Breast epithelium (tissue), 4 donors: ENCODE results near the gene GTF3C4. TPM values are rescaled to one million over a fixed set of nuclear protein-coding genes. Genes with fewer than 3 reads are reported as not detected.

Experiments
- DNase-seq, 2 donors: peaks; one replicate each; pipeline ENCODE4 v3.0.0-alpha.2; 2019; ENCODE audit warnings: low spot score in 2 of 2
- H3K27ac ChIP-seq, 2 donors: fragments of 200-600 bp; sonication (generic) in 1 of 2; one replicate each; pipeline ENCODE4 v1.5.1; 2016 to 2019; ENCODE audit warnings: mild to moderate bottlenecking in 1 of 2
- H3K27me3 ChIP-seq, 2 donors: fragments of 200-600 bp; sonication (generic) in 1 of 2; one replicate each; pipeline versions ENCODE4 v1.5.1 to v1.6.0; 2017 to 2019; ENCODE audit warnings: control low read depth in 1 of 2, mild to moderate bottlenecking in 1 of 2
- H3K36me3 ChIP-seq: fragments of 200-600 bp; one replicate; pipeline ENCODE4 v1.5.1; 2019
- H3K4me1 ChIP-seq, 2 donors: fragments of 200-600 bp; sonication (generic); one replicate each; pipeline ENCODE4 v1.5.1; 2016 to 2019; ENCODE audit warnings: control low read depth in 1 of 2
- H3K4me3 ChIP-seq, 3 donors: fragments of 200-600 bp; sonication (generic); 1 replicate in 2 of 3; 2 replicates in 1 of 3; pipeline ENCODE4 v1.5.1; 2016 to 2019; ENCODE audit warnings: mild to moderate bottlenecking in 3 of 3, moderate library complexity in 2 of 3
- H3K9me3 ChIP-seq, 2 donors: fragments of 200-600 bp; sonication (generic) in 1 of 2; one replicate each; pipeline ENCODE4 v1.5.1; 2016 to 2019; ENCODE audit warnings: control low read depth in 1 of 2
- POLR2A ChIP-seq: fragments of 450-650 bp; IDR thresholded peaks from one replicate; pipeline ENCODE4 v1.6.1; 2016; ENCODE audit warnings: antibody characterized with exemption, mild to moderate bottlenecking, moderate library complexity
- POLR2AphosphoS5 ChIP-seq, 3 donors: sonication (generic); formaldehyde crosslinking; IDR thresholded peaks; one replicate each; pipeline ENCODE4 v1.6.1; 2017; ENCODE audit warnings: antibody characterized with exemption in 3 of 3
- intact Hi-C: fragments of 100-400 bp; cut with DNase I; formaldehyde crosslinking; loops from one replicate; pipeline ENCODE4 v1.15.1; 2023; ENCODE audit warnings: low total_unique reads
- total RNA-seq, 3 donors: library from RNA; depleted of rRNA; stranded (reverse); fragments of >200 nt; gene quantifications; one replicate each; pipeline ENCODE4 v1.1.0, GENCODE V29; 2016
- TF ChIP-seq, protein P1 (sequence below), 3 donors: fragments of 450-650 bp; IDR thresholded peaks; one replicate each; pipeline ENCODE4 v1.5.1; 2016 to 2017; ENCODE audit warnings: antibody characterized with exemption in 3 of 3, mild to moderate bottlenecking in 3 of 3, moderate library complexity in 3 of 3

Gene GTF3C4
- total RNA-seq, 3 donors from 2014 or later: 9.3 to 19.6 (median 13.4) TPM

DNA sequence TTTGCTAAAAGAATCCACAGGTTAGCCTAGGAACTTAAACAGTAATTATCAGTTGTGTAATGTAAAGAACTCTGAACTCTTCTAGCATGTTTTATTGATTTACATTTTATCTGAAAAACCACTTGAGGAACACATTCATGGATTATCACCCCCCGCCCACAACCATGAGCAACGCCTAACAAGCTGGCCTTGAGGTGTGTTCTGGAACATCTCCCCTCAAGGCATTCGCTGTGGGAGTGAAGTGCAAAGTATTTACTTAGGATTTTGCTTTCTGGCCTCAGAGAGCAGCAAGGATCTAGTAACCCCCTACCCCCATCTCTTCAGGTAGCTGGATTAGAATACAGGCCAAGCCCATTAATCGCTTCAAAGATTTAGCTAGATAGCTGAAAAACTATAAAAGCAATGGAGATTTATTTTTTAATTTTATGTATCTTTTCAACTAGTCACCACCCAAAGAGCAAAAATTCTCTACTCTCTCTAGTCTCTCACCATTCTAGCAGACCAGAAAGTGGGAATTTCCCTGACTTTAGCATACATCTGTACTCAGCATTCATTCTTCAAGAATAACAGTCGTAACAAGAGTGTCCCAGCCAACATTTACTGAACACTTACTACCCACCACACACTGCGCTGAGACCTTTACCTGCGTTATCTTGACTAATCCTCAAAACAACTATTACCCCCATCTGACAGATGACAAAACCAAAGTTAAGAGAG, 37.7 kb upstream of the GTF3C4 start:
- Histone ChIP-seq H3K9me3 (no peaks in the 10 kb centered on the region), H3K27me3 (no peaks in the 10 kb centered on the region), H3K36me3 (peaks cover 17% of the 10 kb centered on the region), H3K4me3 (no peak overlapping the region), H3K27ac (no peak overlapping the region), H3K4me1 (no peaks in the 10 kb centered on the region)
- TF ChIP-seq, protein P1, sequence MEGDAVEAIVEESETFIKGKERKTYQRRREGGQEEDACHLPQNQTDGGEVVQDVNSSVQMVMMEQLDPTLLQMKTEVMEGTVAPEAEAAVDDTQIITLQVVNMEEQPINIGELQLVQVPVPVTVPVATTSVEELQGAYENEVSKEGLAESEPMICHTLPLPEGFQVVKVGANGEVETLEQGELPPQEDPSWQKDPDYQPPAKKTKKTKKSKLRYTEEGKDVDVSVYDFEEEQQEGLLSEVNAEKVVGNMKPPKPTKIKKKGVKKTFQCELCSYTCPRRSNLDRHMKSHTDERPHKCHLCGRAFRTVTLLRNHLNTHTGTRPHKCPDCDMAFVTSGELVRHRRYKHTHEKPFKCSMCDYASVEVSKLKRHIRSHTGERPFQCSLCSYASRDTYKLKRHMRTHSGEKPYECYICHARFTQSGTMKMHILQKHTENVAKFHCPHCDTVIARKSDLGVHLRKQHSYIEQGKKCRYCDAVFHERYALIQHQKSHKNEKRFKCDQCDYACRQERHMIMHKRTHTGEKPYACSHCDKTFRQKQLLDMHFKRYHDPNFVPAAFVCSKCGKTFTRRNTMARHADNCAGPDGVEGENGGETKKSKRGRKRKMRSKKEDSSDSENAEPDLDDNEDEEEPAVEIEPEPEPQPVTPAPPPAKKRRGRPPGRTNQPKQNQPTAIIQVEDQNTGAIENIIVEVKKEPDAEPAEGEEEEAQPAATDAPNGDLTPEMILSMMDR (IDR thresholded peaks at IDR 0.05): no peak
- no peak for TF ChIP-seq POLR2A
- TF ChIP-seq POLR2AphosphoS5 (IDR thresholded peaks at IDR 0.05): no peak
- no peak for DNase-seq
- intact Hi-C loops: loop anchor here (10.0 kb wide), 1 partner anchor 218 kb away; the partner anchor contains the start of gene CFAP77

DNA sequence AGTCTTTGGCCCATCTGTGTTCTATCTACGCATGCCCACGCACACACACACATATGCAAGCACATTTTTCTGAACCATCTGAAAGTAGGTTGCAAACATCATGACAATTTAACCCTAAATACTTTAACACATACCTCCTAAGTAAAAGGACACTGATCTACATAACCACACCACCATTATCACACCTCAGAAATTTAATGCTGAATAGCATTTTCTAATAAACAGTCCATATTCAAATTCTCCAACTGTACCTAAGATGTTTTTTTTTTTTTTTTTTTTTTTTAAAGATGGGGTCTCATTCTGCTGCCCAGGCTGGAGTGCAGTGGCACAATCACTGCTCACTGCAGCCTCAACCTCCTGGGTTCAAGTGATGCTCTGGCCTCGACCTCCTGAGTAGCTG, 35.9 kb upstream of the GTF3C4 start:
- Histone ChIP-seq H3K27me3 (no peaks in the 10 kb centered on the region), H3K36me3 (peaks cover 9% of the 10 kb centered on the region)

DNA sequence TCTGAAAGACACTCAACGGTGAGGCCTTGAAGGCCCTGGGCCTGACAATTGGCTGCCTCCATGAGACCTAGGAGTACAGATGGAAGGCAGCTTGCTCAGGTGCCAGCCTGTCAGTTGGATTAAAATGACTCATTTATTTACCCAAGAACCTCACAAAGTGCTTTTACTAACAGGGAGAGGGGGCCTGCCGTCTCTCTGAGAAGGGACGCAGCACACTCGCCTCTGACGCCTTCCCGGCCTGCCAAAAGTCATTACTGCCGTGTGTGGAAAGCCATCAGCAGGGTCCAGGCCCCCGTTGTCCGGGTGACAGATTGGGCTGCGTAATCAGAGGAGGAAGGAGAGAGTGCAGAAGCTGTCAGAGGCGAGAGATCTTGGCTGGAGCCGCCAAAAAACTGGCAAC, 32.9 kb upstream of the GTF3C4 start:
- Histone ChIP-seq H3K27me3 (no peaks in the 10 kb centered on the region), H3K4me3 (no peak overlapping the region), H3K4me1 (peaks cover 0 to 4% of the 10 kb centered on the region in 2 donors), H3K9me3 (no peaks in the 10 kb centered on the region), H3K27ac (peak overlapping the region; percentile 65 to 73), H3K36me3 (no peaks in the 10 kb centered on the region)
- DNase-seq: no peak
- TF ChIP-seq, protein P1 (IDR thresholded peaks at IDR 0.05): no peak
- TF ChIP-seq POLR2AphosphoS5 (IDR thresholded peaks at IDR 0.05): no peak
- no peak for TF ChIP-seq POLR2A
- intact Hi-C loops: loop anchor here (10.0 kb wide), 1 partner anchor 223 kb away; the partner anchor contains the start of gene CFAP77

More for the DNA sequence above, 35.9 kb upstream of the GTF3C4 start:
- no peak for TF ChIP-seq POLR2AphosphoS5 (IDR thresholded peaks at IDR 0.05)
- TF ChIP-seq POLR2A: no peak
- TF ChIP-seq, protein P1 (IDR thresholded peaks at IDR 0.05): no peak
- intact Hi-C loops: loop anchor here (10.0 kb wide), 1 partner anchor 220 kb away; the partner anchor contains the start of gene CFAP77
- no peaks in the 10 kb centered on the region for H3K9me3 ChIP-seq
- no peaks in the 10 kb centered on the region for H3K4me1 ChIP-seq
- H3K4me3 ChIP-seq: no peak overlapping the region
- no peak for DNase-seq
- H3K27ac ChIP-seq: no peak overlapping the region

DNA sequence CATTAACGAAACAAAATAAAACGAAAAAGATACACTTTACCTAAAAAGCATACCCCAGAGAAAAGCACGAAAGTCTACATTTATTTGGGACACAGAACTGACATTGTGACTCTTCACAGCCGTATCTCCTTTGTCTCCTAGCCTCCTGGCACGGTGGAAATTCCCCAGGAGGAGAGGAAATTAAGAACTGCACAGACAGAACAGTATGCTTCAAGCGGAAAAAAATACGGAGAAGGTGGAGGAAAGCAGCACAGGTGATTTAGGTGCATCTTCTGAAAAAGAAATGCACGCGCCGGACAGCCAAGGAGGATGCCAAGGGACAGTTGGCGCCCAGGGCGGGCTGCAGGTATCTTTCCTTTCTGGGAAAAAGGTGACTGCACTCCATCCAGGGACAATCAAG, 32.5 kb upstream of the GTF3C4 start:
- no peaks in the 10 kb centered on the region for H3K36me3 ChIP-seq
- intact Hi-C loops: loop anchor here (10.0 kb wide), 1 partner anchor 223 kb away; the partner anchor contains the start of gene CFAP77
- peak overlapping the region in 1 of 2 donors; percentile 73 for H3K27ac ChIP-seq
- H3K27me3 ChIP-seq: no peaks in the 10 kb centered on the region
- DNase-seq: no peak
- TF ChIP-seq POLR2AphosphoS5 (IDR thresholded peaks at IDR 0.05) (no peak), POLR2A (no peak)
- TF ChIP-seq, protein P1 (IDR thresholded peaks at IDR 0.05): no peak
- no peaks in the 10 kb centered on the region for H3K9me3 ChIP-seq
- peaks cover 0 to 4% of the 10 kb centered on the region in 2 donors for H3K4me1 ChIP-seq
- H3K4me3 ChIP-seq: no peak overlapping the region

DNA sequence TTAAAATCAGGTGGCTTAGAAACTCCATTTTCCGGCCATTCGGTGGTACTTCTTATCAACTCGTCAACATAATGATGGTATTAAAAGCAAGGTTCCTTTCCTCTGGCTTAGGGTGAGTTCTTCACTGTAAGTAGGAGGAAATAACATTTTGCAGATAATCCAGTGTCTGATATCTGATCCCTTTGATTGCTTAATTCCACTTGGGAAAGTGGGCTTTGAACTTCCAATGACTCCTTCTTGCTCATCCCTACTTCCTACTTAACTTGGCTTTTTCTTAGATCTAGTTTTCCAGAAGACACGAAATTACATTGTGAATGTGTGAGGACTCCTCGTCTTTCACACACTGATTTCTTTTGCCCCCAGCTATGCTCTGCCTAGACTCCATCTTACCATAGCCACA, 32.0 kb upstream of the GTF3C4 start:
- no peak overlapping the region for H3K4me3 ChIP-seq
- no peaks in the 10 kb centered on the region for H3K27me3 ChIP-seq
- intact Hi-C loops: loop anchor here (10.0 kb wide), 1 partner anchor 223 kb away; the partner anchor contains the start of gene CFAP77
- H3K4me1 ChIP-seq: peaks cover 0 to 4% of the 10 kb centered on the region in 2 donors
- no peak for DNase-seq
- H3K27ac ChIP-seq: peak overlapping the region; percentile 60 to 73
- no peaks in the 10 kb centered on the region for H3K9me3 ChIP-seq
- TF ChIP-seq POLR2AphosphoS5 (IDR thresholded peaks at IDR 0.05) (no peak), POLR2A (no peak)
- TF ChIP-seq, protein P1 (IDR thresholded peaks at IDR 0.05): no peak
- no peaks in the 10 kb centered on the region for H3K36me3 ChIP-seq
